ENCODE results near the gene ASPHD2.
"Not testable (repeated sequence)": the region's sequence is repeated elsewhere in the genome, so short reads cannot be mapped to it uniquely, and the experiment has no call there.

The ASPHD2 gene

GRCh38 chr22:26395926-26396325 lies 33.1 kb upstream of the ASPHD2 start:
- H3K4me3 ChIP-seq (ENCODE audit: low read length), result no peak overlapping the region
- WGBS, result 60% methylated on average over 4 of the region's 5 CpGs
- no peaks in the 10 kb centered on the region for H3K27me3 ChIP-seq (ENCODE audit: insufficient read depth, low read length)
- no peaks in the 10 kb centered on the region for H3K9me3 ChIP-seq (ENCODE audit: insufficient read depth, low read depth, low read length)
- H3K4me1 ChIP-seq (ENCODE audit: insufficient read depth, low read length), result peaks cover 15% of the 10 kb centered on the region
- no peak overlapping the region for H3K9ac ChIP-seq (ENCODE audit: low read depth, low read length)
- peak overlapping the region; percentile 20 for H3K27ac ChIP-seq (ENCODE audit: low read depth, low read length)
- H3K36me3 ChIP-seq (ENCODE audit: insufficient read depth, low read length), result no peaks in the 10 kb centered on the region

DNA sequence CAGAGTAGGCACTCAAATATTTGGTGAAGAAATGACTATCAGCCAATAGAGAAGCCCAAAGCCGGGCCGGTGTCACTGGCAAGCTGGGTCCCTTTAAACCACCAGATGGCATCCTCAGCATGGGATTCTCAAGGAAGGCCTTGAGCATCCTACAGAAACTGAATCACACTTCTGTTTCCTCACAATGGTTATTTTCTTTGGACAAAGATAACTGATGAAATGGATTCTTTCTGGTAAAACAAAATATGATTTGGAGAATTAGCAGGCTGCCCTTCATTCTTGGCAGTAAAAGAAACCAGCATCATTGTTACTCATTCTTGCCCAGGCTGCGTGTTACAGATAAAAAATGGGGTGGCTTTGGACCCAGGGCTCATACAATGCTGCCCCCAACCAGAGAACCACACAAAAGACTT lies 30.3 kb upstream of the ASPHD2 start:
- WGBS, result 52% methylated on average over 3 of the region's 3 CpGs
- no peak overlapping the region for H3K9ac ChIP-seq (ENCODE audit: low read depth, low read length)
- no peak overlapping the region for H3K4me3 ChIP-seq (ENCODE audit: low read length)
- peaks cover 15% of the 10 kb centered on the region for H3K4me1 ChIP-seq (ENCODE audit: insufficient read depth, low read length)
- H3K36me3 ChIP-seq (ENCODE audit: insufficient read depth, low read length), result no peaks in the 10 kb centered on the region
- H3K27me3 ChIP-seq (ENCODE audit: insufficient read depth, low read length), result no peaks in the 10 kb centered on the region
- H3K9me3 ChIP-seq (ENCODE audit: insufficient read depth, low read depth, low read length), result no peaks in the 10 kb centered on the region
- no peak overlapping the region for H3K27ac ChIP-seq (ENCODE audit: low read depth, low read length)

DNA sequence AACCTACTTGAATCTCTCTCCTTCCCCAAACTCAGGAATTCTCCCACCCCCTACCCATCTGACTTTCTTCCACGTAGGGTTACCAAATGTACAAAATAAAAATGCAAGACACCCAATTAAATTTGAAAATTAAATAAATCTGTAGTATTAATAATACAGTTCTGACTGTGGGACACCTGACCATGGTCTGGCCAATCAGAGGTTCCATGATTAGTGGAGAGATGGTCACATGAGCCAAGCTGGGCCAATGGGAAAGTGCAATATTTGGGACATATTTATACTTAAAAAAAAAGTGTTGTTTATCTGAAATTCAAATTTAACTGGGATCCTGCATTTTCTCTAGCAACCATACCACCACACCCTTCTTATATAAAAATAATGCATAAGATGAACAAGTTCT lies 29.8 kb upstream of the ASPHD2 start:
- 67% methylated on average over 1 of the region's 1 CpG for WGBS
- H3K27me3 ChIP-seq (ENCODE audit: insufficient read depth, low read length), result no peaks in the 10 kb centered on the region

DNA sequence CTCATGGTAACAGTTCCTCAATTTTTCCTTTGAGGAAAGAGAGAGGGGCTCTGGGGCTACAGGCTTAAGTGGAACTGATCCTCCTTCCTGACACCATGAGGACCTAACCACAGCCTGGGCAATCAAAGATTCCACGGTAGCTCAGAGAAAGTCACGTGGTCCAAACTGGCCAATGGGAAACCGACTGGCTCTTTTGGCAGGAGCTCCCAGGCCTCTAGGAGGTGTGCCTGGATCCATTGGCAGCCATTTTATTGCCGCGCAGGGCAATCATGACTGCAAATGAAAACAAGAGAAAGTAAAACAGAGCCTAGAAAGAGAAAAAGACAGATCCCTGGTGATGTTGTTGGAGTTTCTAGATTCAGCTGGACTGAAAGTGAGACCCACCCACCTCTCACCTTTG lies 27.3 kb upstream of the ASPHD2 start:
- Histone ChIP-seq H3K36me3 (ENCODE audit: insufficient read depth, low read length) (no peaks in the 10 kb centered on the region), H3K4me3 (ENCODE audit: low read length) (no peak overlapping the region), H3K4me1 (ENCODE audit: insufficient read depth, low read length) (no peaks in the 10 kb centered on the region), H3K9ac (ENCODE audit: low read depth, low read length) (no peak overlapping the region), H3K9me3 (ENCODE audit: insufficient read depth, low read depth, low read length) (no peaks in the 10 kb centered on the region), H3K27ac (ENCODE audit: low read depth, low read length) (no peak overlapping the region), H3K27me3 (ENCODE audit: insufficient read depth, low read length) (no peaks in the 10 kb centered on the region)
- whole genome bisulfite sequencing, result 89% methylated on average over 5 of the region's 5 CpGs

More for the DNA sequence above, 29.8 kb upstream of the ASPHD2 start:
- no peak overlapping the region for H3K4me3 ChIP-seq (ENCODE audit: low read length)
- H3K9me3 ChIP-seq (ENCODE audit: insufficient read depth, low read depth, low read length), result no peaks in the 10 kb centered on the region
- H3K4me1 ChIP-seq (ENCODE audit: insufficient read depth, low read length), result peaks cover 15% of the 10 kb centered on the region
- no peak overlapping the region for H3K27ac ChIP-seq (ENCODE audit: low read depth, low read length)
- no peaks in the 10 kb centered on the region for H3K36me3 ChIP-seq (ENCODE audit: insufficient read depth, low read length)
- H3K9ac ChIP-seq (ENCODE audit: low read depth, low read length), result no peak overlapping the region

DNA sequence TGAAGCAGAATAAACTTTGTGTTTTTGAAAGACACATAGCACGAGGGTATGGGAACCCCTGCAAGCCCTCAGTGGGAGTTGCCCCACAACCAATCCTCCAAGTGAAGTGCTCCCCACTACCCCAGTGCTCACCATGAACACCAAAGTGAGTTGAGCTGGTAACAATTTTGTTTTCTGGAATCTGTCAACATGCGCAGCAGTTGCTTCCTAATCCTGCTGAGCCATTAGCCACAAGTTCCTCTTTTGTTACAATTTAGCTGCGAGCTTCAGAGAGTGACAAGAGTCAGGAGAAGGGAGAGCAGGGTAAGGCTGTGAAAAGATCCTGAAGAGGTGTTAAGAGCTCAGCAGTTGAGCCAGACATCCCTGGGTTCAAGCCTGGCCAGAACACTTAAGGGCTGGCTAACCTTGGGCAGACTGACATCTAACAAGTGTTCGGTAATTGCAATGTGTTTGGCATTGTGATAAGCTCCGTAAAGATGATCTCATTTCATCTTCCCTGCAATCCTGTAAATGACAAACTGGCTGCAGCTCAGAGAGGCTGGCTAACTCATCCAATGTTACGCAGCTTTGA lies 24.1 kb upstream of the ASPHD2 start:
- no peak overlapping the region for H3K27ac ChIP-seq (ENCODE audit: low read depth, low read length)

GRCh38 chr22:26406118-26406517 lies 22.9 kb upstream of the ASPHD2 start:
- H3K4me1 ChIP-seq (ENCODE audit: insufficient read depth, low read length), result no peaks in the 10 kb centered on the region
- H3K27me3 ChIP-seq (ENCODE audit: insufficient read depth, low read length), result no peaks in the 10 kb centered on the region
- H3K4me3 ChIP-seq (ENCODE audit: low read length), result no peak overlapping the region
- 94% methylated on average over 4 of the region's 4 CpGs for WGBS
- H3K9me3 ChIP-seq (ENCODE audit: insufficient read depth, low read depth, low read length), result no peaks in the 10 kb centered on the region
- H3K36me3 ChIP-seq (ENCODE audit: insufficient read depth, low read length), result no peaks in the 10 kb centered on the region
- no peak overlapping the region for H3K27ac ChIP-seq (ENCODE audit: low read depth, low read length)
- H3K9ac ChIP-seq (ENCODE audit: low read depth, low read length), result no peak overlapping the region

More for the DNA sequence above, 24.1 kb upstream of the ASPHD2 start:
- H3K27me3 ChIP-seq (ENCODE audit: insufficient read depth, low read length), result no peaks in the 10 kb centered on the region
- no peak overlapping the region for H3K4me3 ChIP-seq (ENCODE audit: low read length)
- H3K9ac ChIP-seq (ENCODE audit: low read depth, low read length), result no peak overlapping the region
- no peaks in the 10 kb centered on the region for H3K36me3 ChIP-seq (ENCODE audit: insufficient read depth, low read length)
- no peaks in the 10 kb centered on the region for H3K4me1 ChIP-seq (ENCODE audit: insufficient read depth, low read length)
- WGBS, result 50% methylated on average over 6 of the region's 6 CpGs
- no peaks in the 10 kb centered on the region for H3K9me3 ChIP-seq (ENCODE audit: insufficient read depth, low read depth, low read length)

DNA sequence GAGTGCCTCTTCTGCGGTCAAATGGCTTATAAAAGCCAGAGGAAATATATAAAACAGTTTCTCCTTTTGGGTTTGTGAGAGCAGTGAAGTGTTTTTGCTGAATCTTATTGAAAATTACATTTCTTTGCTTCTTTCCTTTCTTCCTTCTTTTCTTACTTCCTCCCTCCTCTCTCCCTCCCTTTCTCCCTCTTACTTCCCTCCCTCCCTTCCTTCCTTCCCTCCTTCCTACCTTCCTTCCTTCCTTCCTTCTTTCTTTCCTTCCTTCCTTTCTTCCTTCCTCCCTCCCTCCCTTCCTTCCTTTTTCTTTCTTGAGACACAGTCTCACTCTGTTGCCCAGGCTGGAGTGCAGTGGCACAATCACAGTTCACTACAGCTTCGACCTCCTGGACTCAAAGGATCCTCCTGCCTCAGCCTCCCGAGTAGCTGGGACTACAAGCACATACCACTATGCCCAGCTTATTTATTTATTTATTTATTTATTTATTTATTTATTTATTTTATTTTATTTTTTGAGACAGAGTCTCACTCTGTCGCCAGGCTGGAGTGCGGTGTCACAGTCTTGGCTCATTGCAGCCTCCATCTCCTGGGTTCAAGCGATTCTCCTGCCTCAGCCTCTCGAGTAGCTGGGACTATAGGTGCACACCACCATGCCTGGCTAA lies 20.4 kb upstream of the ASPHD2 start:
- not testable (repeated sequence) for H3K9me3 ChIP-seq (ENCODE audit: insufficient read depth, low read depth, low read length); H3K4me1 ChIP-seq (ENCODE audit: insufficient read depth, low read length); H3K36me3 ChIP-seq (ENCODE audit: insufficient read depth, low read length); H3K9ac ChIP-seq (ENCODE audit: low read depth, low read length); H3K27me3 ChIP-seq (ENCODE audit: insufficient read depth, low read length); H3K4me3 ChIP-seq (ENCODE audit: low read length); H3K27ac ChIP-seq (ENCODE audit: low read depth, low read length)
- 94% methylated on average over 6 of the region's 7 CpGs for WGBS

DNA sequence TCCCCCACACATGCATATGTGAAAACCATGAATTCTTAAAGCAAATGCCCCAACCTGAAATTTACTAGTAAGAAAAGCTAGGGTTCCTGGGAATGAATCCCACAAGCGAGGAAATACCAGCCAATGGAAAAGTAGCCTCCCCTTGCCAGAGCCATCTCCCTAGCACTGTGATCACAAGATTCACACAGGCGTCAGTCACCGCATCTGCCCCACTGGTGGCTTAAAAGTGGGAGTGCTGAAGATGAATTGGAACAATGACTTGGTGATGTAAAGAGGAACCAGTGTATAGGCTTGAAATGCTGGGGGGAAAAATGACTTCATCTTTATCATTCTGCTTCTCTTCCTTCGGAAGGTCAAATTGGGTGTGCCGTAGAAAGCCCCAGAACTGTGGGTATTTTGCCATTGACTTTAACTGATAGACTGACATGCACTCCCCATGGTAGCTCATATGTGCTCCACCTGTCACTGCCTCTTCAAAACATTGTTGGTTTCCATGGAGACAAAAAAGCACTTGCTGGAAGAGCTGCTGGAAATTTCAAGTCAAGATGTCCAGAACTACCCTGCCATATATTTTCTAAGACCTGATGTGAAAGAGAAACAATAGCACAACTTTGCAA lies 19.2 kb upstream of the ASPHD2 start:
- no peaks in the 10 kb centered on the region for H3K36me3 ChIP-seq (ENCODE audit: insufficient read depth, low read length)
- H3K4me3 ChIP-seq (ENCODE audit: low read length), result no peak overlapping the region
- H3K9ac ChIP-seq (ENCODE audit: low read depth, low read length), result no peak overlapping the region
- no peak overlapping the region for H3K27ac ChIP-seq (ENCODE audit: low read depth, low read length)
- no peaks in the 10 kb centered on the region; the same call in 1 of the 2 replicates for H3K27me3 ChIP-seq (ENCODE audit: insufficient read depth, low read length)
- H3K4me1 ChIP-seq (ENCODE audit: insufficient read depth, low read length), result no peaks in the 10 kb centered on the region
- 82% methylated on average over 5 of the region's 5 CpGs for WGBS
- H3K9me3 ChIP-seq (ENCODE audit: insufficient read depth, low read depth, low read length), result no peaks in the 10 kb centered on the region

GRCh38 chr22:26410386-26410785 lies 18.7 kb upstream of the ASPHD2 start:
- Histone ChIP-seq H3K4me3 (ENCODE audit: low read length) (no peak overlapping the region), H3K27me3 (ENCODE audit: insufficient read depth, low read length) (no peaks in the 10 kb centered on the region; the same call in 1 of the 2 replicates), H3K4me1 (ENCODE audit: insufficient read depth, low read length) (no peaks in the 10 kb centered on the region), H3K9ac (ENCODE audit: low read depth, low read length) (no peak overlapping the region), H3K36me3 (ENCODE audit: insufficient read depth, low read length) (no peaks in the 10 kb centered on the region), H3K9me3 (ENCODE audit: insufficient read depth, low read depth, low read length) (no peaks in the 10 kb centered on the region), H3K27ac (ENCODE audit: low read depth, low read length) (no peak overlapping the region)
- WGBS, result 97% methylated on average over 2 of the region's 5 CpGs

DNA sequence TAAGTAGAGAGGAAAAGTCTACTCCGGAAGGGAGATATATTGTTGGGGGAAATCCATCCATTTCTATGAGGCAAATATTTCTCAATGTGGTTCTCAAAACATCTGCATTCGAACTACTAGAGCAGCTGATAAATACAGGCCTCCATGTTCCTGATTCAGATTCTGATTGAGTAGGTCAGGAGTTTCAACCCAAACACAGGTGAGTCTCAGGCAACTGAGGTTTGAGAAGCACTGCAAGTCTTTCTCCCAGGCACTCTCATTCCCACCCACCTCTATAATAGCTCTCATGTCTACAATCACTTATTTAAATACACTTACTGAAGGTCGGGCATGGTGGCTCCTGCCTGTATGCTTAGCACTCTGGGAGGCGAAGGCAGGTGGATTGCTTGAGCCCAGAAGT lies 14.7 kb upstream of the ASPHD2 start:
- H3K9ac ChIP-seq (ENCODE audit: low read depth, low read length), result no peak overlapping the region
- H3K4me1 ChIP-seq (ENCODE audit: insufficient read depth, low read length), result peaks cover 14% of the 10 kb centered on the region; the same call in 1 of the 2 replicates
- no peaks in the 10 kb centered on the region for H3K36me3 ChIP-seq (ENCODE audit: insufficient read depth, low read length)
- no peak overlapping the region for H3K4me3 ChIP-seq (ENCODE audit: low read length)
- H3K27me3 ChIP-seq (ENCODE audit: insufficient read depth, low read length), result no peaks in the 10 kb centered on the region; the same call in 1 of the 2 replicates
- H3K27ac ChIP-seq (ENCODE audit: low read depth, low read length), result no peak overlapping the region
- 93% methylated on average over 4 of the region's 4 CpGs for WGBS
- no peaks in the 10 kb centered on the region for H3K9me3 ChIP-seq (ENCODE audit: insufficient read depth, low read depth, low read length)

DNA sequence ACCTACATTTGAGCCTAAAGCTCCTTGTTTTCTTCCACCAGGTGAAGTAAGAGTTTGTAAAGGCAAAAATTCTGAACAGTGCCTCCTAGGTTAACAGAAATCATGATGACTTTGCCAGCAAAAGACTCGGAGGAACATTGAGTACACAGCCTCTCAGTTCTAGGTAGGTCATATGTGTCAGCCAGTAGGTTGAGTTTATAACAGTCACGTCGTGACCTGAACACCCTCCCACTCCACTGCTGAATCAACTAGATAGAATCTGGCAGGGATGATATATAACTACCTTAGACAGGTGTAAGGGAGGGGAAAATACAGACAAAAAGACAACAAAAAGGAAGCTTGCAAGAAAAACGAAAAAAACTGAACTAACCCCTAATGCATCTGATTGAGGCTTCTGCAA lies 12.8 kb upstream of the ASPHD2 start:
- H3K4me1 ChIP-seq (ENCODE audit: insufficient read depth, low read length), result peaks cover 14% of the 10 kb centered on the region; the same call in 1 of the 2 replicates
- no peak overlapping the region for H3K4me3 ChIP-seq (ENCODE audit: low read length)
- H3K27me3 ChIP-seq (ENCODE audit: insufficient read depth, low read length), result no peaks in the 10 kb centered on the region; the same call in 1 of the 2 replicates
- H3K36me3 ChIP-seq (ENCODE audit: insufficient read depth, low read length), result no peaks in the 10 kb centered on the region
- no peaks in the 10 kb centered on the region for H3K9me3 ChIP-seq (ENCODE audit: insufficient read depth, low read depth, low read length)
- 85% methylated on average over 3 of the region's 4 CpGs for WGBS
- H3K27ac ChIP-seq (ENCODE audit: low read depth, low read length), result no peak overlapping the region
- H3K9ac ChIP-seq (ENCODE audit: low read depth, low read length), result no peak overlapping the region

All from HUES64 (cell line).